HEK293 (cell line): ENCODE measurements around the gene ADD2.

Experiments used
- FEZF1 ChIP-seq: fragments of 450-650 bp; formaldehyde crosslinking; IDR thresholded peaks from 2 replicates; pipeline ENCODE4 v1.5.1; 2016; ENCODE audit warnings: missing biosample characterization, missing genetic modification characterization
- REST ChIP-seq: fragments of 450-650 bp; formaldehyde crosslinking; IDR thresholded peaks from 2 replicates; pipeline ENCODE4 v1.5.1; 2016; ENCODE audit warnings: missing biosample characterization, missing genetic modification characterization
- TCF7L2 ChIP-seq: IDR thresholded peaks from 2 replicates; pipeline ENCODE4 v1.6.1; 2011; ENCODE audit warnings: low read depth, mild to moderate bottlenecking, inconsistent platforms, low read length, moderate library complexity, borderline replicate concordance
- WT1 ChIP-seq: fragments of 450-650 bp; formaldehyde crosslinking; IDR thresholded peaks from 2 replicates; pipeline ENCODE4 v1.5.1; 2016; ENCODE audit warnings: missing biosample characterization, missing genetic modification characterization
- YY1 ChIP-seq: fragments of 450-650 bp; formaldehyde crosslinking; IDR thresholded peaks from 2 replicates; pipeline ENCODE4 v1.5.1; 2018; ENCODE audit warnings: missing biosample characterization, missing genetic modification characterization
- ZBTB7A ChIP-seq: fragments of 450-650 bp; formaldehyde crosslinking; IDR thresholded peaks from 2 replicates; pipeline ENCODE4 v1.5.1; 2016; ENCODE audit warnings: low read depth, missing biosample characterization, missing genetic modification characterization
- ZBTB8A ChIP-seq: fragments of 450-650 bp; formaldehyde crosslinking; IDR thresholded peaks from 2 replicates; pipeline ENCODE4 v1.5.1; 2016; ENCODE audit warnings: missing biosample characterization, missing genetic modification characterization
- ZNF704 ChIP-seq: fragments of 450-650 bp; formaldehyde crosslinking; IDR thresholded peaks from 2 replicates; pipeline ENCODE4 v1.5.1; 2016; ENCODE audit warnings: missing biosample characterization, missing genetic modification characterization
- ZNF776 ChIP-seq: fragments of 450-650 bp; formaldehyde crosslinking; IDR thresholded peaks from 2 replicates; pipeline ENCODE4 v1.5.0; 2017; ENCODE audit warnings: missing biosample characterization, missing genetic modification characterization, borderline replicate concordance
- ZNF830 ChIP-seq: fragments of 450-650 bp; IDR thresholded peaks from 2 replicates; pipeline ENCODE4 v1.5.0; 2018; ENCODE audit warnings: missing biosample characterization, missing genetic modification characterization, low read depth, mild to moderate bottlenecking, moderate library complexity
- TF ChIP-seq, protein P1 (sequence below): fragments of 450-650 bp; formaldehyde crosslinking; IDR thresholded peaks from 2 replicates; pipeline ENCODE4 v1.5.1; 2017; ENCODE audit warnings: missing biosample characterization, missing genetic modification characterization
- TF ChIP-seq, protein P2 (sequence below): fragments of 450-650 bp; formaldehyde crosslinking; IDR thresholded peaks from 2 replicates; pipeline ENCODE4 v1.5.1; 2016; ENCODE audit warnings: missing biosample characterization, missing genetic modification characterization
- TF ChIP-seq, protein P3 (sequence below): fragments of 450-650 bp; formaldehyde crosslinking; IDR thresholded peaks from 2 replicates; pipeline ENCODE4 v1.5.1; 2016; ENCODE audit warnings: missing biosample characterization, missing genetic modification characterization

DNA sequence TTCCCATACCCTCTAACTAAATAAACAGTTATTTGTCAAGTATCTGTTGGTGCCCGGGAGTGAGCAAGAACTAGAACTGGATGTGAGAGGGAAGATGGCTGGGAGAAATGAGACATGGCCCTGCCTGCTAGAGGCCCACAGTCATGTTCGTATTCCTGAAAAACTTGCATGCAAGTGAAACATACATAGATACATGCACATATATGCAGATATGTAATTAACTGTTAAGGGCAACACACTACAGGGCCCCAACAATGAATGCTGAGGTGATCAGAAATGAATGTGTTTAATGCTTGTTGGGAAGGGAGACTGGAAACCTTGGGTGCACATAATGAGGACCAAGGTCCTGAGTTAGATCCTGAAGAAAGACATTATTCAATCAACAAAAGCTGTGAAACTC is 49.8 kb downstream of the ADD2 start:
- TF ChIP-seq ZNF776 (tag by site-specific recombination) (no peak), WT1 (tag by site-specific recombination) (no peak), ZNF830 (no peak), REST (tag by site-specific recombination) (no peak), ZNF704 (tag by site-specific recombination) (no peak), TCF7L2 (no peak), YY1 (tag by site-specific recombination) (no peak), ZBTB7A (tag by site-specific recombination) (no peak), ZBTB8A (no peak), FEZF1 (tag by site-specific recombination) (no peak)
- TF ChIP-seq, protein P1, sequence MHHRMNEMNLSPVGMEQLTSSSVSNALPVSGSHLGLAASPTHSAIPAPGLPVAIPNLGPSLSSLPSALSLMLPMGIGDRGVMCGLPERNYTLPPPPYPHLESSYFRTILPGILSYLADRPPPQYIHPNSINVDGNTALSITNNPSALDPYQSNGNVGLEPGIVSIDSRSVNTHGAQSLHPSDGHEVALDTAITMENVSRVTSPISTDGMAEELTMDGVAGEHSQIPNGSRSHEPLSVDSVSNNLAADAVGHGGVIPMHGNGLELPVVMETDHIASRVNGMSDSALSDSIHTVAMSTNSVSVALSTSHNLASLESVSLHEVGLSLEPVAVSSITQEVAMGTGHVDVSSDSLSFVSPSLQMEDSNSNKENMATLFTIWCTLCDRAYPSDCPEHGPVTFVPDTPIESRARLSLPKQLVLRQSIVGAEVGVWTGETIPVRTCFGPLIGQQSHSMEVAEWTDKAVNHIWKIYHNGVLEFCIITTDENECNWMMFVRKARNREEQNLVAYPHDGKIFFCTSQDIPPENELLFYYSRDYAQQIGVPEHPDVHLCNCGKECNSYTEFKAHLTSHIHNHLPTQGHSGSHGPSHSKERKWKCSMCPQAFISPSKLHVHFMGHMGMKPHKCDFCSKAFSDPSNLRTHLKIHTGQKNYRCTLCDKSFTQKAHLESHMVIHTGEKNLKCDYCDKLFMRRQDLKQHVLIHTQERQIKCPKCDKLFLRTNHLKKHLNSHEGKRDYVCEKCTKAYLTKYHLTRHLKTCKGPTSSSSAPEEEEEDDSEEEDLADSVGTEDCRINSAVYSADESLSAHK (tag by site-specific recombination): no peak
- TF ChIP-seq, protein P2, sequence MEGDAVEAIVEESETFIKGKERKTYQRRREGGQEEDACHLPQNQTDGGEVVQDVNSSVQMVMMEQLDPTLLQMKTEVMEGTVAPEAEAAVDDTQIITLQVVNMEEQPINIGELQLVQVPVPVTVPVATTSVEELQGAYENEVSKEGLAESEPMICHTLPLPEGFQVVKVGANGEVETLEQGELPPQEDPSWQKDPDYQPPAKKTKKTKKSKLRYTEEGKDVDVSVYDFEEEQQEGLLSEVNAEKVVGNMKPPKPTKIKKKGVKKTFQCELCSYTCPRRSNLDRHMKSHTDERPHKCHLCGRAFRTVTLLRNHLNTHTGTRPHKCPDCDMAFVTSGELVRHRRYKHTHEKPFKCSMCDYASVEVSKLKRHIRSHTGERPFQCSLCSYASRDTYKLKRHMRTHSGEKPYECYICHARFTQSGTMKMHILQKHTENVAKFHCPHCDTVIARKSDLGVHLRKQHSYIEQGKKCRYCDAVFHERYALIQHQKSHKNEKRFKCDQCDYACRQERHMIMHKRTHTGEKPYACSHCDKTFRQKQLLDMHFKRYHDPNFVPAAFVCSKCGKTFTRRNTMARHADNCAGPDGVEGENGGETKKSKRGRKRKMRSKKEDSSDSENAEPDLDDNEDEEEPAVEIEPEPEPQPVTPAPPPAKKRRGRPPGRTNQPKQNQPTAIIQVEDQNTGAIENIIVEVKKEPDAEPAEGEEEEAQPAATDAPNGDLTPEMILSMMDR (tag by site-specific recombination): no peak
- TF ChIP-seq, protein P3, sequence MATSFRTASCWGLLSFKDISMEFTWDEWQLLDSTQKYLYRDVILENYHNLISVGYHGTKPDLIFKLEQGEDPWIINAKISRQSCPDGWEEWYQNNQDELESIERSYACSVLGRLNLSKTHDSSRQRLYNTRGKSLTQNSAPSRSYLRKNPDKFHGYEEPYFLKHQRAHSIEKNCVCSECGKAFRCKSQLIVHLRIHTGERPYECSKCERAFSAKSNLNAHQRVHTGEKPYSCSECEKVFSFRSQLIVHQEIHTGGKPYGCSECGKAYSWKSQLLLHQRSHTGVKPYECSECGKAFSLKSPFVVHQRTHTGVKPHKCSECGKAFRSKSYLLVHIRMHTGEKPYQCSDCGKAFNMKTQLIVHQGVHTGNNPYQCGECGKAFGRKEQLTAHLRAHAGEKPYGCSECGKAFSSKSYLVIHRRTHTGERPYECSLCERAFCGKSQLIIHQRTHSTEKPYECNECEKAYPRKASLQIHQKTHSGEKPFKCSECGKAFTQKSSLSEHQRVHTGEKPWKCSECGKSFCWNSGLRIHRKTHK (tag by site-specific recombination): no peak
